KG1 (cell line): ENCODE data around the gene COQ4.

Experiments used
- DNase-seq: peaks from one replicate; lab custom pipeline; 2025; lab: John Stamatoyannopoulos, UW

The COQ4 gene

GRCh38 chr9:128372784-128373183 is 50.1 kb downstream of the COQ4 start:
- no peak for DNase-seq

GRCh38 chr9:128374221-128374675 is 51.6 kb downstream of the COQ4 start:
- no peak for DNase-seq

GRCh38 chr9:128375865-128376264 is 53.2 kb downstream of the COQ4 start:
- DNase-seq, result no peak

- DNase-seq, result no peak
Observed at GRCh38 chr9:128382261-128382660, 59.6 kb downstream of the COQ4 start.

GRCh38 chr9:128383007-128383753 is 60.5 kb downstream of the COQ4 start:
- no peak for DNase-seq
